GM19238 (cell line): ENCODE results near the gene PCDHA2.
"Not testable (repeated sequence)": the region's sequence is repeated elsewhere in the genome, so short reads cannot be mapped to it uniquely, and the experiment has no call there.

ENCODE experiments used
- DNase-seq: peaks from one replicate; pipeline ENCODE4 v3.0.0; 2011; ENCODE audit warnings: low spot score; ENCODE audit not compliant: insufficient read length

PCDHA2 gene

DNA sequence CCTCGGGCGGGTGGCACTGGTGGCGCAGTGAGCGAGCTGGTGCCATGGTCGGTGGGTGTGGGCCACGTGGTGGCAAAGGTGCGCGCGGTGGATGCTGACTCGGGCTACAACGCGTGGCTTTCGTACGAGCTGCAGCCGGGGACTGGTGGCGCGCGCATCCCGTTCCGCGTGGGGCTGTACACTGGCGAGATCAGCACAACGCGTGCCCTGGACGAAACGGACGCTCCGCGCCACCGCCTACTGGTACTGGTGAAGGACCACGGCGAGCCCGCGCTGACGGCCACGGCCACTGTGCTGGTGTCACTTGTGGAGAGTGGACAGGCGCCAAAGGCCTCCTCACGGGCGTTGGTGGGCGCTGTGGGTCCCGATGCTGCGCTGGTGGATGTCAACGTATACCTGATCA lies 14.2 kb downstream of the PCDHA2 start:
- DNase-seq: no peak

DNA sequence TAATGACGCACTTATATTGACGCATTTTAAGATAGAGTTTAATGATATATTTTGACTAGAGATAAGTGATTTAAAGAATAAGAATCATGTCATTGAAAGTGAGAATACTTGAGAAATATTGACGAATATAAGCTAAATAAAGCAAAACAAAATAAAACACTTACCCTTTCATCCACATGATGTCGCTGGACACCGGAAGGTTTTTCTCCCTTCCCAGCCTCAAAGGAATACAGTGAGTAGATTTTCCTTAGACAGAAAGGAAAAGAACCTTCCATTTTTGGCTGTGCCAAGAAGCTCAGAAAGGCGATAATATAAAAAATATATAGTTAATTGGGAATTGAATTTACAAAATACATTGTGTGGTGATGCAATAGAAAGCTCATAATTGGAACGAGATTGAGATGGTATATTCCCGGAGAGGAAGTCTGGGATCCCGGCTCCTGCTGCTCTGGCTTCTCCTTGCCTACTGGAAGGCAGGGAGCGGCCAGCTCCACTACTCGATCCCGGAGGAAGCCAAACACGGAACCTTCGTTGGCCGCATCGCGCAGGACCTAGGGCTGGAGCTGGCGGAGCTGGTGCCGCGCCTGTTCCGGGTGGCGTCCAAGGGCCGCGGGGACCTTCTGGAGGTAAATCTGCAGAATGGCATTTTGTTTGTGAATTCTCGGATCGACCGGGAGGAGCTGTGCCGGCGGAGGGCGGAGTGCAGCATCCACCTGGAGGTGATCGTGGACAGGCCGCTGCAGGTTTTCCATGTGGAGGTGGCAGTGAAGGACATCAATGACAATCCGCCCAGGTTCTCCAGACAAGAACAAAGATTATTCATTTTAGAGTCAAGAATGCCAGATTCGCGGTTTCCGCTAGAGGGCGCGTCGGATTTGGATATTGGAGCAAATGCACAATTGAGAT lies 27.0 kb downstream of the PCDHA2 start, which contains the start of gene PCDHA5:
PCDHA5 (plus strand) TSS at position 239 of the 906 bp plus-strand sequence.
- no peak for DNase-seq

DNA sequence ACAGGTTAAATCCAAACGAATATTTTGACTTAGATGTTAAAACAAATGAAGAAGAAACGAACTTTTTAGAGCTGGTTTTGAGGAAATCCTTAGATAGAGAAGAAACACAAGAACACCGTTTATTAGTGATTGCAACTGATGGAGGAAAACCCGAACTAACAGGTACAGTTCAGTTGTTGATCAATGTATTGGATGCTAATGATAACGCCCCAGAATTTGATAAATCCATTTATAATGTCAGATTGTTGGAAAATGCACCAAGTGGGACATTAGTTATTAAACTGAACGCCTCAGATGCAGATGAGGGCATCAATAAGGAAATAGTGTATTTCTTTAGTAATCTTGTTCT lies 27.6 kb downstream of the PCDHA2 start:
- DNase-seq: no peak

DNA sequence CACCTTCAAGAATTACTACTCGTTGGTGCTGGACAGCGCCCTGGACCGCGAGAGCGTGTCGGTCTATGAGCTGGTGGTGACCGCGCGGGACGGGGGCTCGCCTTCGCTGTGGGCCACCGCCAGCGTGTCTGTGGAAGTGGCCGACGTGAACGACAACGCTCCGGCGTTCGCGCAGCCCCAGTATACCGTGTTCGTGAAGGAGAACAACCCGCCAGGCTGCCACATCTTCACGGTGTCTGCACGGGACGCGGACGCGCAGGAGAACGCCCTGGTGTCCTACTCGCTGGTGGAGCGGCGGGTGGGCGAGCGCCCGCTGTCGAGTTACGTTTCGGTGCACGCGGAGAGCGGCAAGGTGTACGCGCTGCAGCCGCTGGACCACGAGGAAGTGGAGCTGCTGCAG lies 28.3 kb downstream of the PCDHA2 start:
- not testable (repeated sequence) for DNase-seq

DNA sequence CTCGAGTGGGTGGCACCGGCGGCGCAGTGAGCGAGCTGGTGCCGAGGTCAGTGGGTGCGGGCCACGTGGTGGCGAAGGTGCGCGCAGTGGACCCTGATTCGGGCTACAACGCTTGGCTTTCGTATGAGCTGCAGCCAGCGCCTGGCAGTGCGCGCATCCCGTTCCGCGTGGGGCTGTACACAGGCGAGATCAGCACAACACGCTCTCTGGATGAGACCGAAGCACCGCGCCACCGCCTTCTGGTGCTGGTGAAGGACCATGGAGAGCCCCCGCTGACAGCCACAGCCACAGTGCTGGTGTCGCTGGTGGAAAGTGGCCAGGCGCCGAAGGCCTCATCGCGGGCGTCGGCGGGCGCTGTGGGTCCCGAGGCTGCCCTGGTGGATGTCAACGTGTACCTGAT lies 28.8 kb downstream of the PCDHA2 start:
- DNase-seq: no peak

DNA sequence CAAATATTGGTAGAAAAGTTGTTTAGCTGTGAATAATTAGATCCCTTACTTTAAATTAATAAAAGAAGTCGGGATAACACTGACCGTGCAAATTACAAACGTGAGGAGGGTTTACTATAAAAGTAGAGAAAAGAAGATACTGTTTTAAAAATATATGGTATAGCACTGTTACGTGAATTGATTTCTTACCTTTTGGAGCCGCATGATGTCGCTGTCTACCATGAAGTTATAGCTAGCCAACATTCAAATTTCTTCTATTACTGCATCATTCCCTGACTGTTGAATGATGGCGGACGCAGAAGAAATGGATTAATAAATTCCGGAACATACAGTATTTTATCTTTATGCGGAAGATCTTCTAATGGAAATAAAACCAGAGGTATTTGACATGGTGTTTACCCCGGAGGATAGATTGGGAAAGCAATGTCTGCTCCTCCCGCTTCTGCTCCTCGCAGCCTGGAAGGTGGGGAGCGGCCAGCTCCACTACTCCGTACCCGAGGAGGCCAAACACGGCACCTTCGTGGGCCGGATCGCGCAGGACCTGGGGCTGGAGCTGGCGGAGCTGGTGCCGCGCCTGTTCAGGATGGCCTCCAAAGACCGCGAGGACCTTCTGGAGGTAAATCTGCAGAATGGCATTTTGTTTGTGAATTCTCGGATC lies 33.2 kb downstream of the PCDHA2 start, which contains the start of gene PCDHA6:
PCDHA6 (plus strand) TSS at position 257 of the 658 bp plus-strand sequence; CDS start at position 389, 132 bp downstream.
- DNase-seq: no peak

DNA sequence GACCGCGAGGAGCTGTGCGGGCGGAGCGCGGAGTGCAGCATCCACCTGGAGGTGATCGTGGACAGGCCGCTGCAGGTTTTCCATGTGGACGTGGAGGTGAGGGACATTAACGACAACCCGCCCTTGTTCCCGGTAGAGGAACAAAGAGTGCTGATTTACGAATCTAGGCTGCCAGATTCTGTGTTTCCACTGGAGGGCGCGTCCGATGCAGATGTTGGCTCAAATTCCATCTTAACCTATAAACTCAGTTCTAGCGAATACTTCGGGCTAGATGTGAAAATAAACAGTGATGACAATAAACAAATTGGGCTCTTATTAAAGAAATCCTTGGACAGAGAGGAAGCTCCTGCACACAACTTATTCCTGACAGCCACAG lies 33.7 kb downstream of the PCDHA2 start:
- DNase-seq: no peak

DNA sequence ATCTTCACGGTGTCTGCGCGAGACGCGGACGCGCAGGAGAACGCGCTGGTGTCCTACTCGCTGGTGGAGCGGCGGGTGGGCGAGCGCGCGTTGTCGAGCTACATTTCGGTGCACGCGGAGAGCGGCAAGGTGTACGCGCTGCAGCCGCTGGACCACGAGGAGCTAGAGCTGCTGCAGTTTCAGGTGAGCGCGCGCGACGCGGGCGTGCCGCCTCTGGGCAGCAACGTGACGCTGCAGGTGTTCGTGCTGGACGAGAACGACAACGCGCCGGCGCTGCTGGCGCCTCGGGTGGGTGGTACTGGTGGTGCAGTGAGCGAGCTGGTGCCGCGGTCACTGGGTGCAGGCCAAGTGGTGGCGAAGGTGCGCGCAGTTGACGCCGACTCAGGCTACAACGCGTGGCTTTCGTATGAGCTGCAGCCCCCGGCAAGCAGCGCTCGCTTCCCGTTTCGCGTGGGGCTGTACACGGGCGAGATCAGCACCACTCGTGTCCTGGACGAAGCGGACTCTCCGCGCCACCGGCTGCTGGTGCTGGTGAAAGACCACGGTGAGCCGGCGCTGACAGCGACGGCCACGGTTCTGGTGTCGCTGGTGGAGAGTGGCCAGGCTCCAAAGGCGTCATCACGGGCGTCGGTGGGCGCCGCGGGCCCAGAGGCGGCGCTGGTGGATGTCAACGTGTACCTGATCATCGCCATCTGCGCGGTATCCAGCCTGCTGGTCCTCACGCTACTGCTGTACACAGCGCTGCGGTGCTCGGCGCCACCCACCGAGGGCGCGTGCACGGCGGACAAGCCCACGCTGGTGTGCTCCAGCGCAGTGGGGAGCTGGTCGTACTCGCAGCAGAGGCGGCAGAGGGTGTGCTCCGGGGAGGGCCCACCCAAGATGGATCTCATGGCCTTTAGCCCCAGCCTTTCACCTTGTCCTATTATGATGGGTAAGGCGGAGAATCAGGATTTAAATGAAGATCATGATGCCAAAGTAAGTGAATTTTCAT lies 35.2 kb downstream of the PCDHA2 start:
- not testable (repeated sequence) for DNase-seq

DNA sequence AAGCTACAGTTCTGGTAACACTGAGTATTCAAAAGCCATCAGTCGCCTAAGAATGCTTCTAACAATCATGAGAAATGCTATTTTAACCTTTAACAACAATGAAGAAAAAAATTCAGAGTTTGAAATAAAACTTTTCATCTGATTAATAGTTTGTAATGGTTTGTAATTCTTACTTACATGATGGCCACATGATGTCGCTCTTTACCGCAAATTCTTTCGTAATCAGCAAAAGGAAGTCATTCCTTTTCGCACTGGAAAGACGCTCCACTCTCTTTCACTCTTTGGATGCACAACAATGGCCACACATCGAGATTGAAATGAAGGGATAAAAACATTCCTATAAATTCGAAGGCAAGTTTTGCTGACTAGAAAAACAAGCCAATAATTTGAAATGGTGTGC lies 39.3 kb downstream of the PCDHA2 start, which contains the start of gene PCDHA7:
PCDHA7 (plus strand) TSS at position 277 of the 400 bp plus-strand sequence; CDS start at position 392, 115 bp downstream.
- no peak for DNase-seq

DNA sequence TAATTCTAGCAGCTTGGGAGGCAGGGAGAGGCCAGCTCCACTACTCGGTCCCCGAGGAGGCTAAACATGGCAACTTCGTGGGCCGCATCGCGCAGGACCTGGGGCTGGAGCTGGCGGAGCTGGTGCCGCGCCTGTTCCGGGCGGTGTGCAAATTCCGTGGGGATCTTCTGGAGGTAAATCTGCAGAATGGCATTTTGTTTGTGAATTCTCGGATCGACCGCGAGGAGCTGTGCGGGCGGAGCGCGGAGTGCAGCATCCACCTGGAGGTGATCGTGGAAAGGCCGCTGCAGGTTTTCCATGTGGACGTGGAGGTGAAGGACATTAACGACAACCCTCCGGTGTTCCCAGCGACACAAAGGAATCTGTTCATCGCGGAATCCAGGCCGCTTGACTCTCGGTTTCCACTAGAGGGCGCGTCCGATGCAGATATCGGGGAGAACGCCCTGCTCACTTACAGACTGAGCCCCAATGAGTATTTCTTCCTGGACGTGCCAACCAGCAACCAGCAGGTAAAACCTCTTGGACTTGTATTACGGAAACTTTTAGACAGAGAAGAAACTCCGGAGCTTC lies 39.9 kb downstream of the PCDHA2 start:
- DNase-seq: not testable (repeated sequence)

DNA sequence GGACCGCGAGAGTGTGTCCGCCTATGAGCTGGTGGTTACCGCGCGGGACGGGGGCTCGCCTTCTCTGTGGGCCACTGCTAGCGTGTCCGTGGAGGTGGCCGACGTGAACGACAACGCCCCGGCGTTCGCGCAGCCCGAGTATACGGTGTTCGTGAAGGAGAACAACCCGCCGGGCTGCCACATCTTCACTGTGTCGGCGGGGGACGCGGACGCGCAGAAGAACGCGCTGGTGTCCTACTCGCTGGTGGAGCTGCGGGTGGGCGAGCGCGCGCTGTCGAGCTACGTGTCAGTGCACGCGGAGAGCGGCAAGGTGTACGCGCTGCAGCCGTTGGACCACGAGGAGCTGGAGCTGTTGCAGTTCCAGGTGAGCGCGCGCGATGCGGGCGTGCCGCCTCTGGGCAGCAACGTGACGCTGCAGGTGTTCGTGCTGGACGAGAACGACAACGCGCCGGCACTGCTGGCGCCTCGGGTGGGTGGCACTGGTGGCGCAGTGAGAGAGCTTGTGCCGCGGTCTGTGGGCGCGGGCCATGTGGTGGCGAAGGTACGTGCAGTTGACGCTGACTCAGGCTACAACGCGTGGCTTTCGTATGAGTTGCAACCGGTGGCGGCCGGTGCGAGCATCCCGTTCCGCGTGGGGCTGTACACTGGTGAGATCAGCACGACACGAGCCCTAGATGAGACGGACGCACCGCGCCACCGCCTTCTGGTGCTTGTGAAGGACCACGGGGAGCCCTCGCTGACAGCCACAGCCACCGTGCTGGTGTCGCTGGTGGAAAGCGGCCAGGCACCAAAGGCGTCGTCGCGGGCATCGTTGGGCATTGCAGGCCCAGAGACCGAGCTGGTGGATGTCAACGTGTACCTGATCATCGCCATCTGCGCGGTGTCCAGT lies 41.2 kb downstream of the PCDHA2 start:
- no peak for DNase-seq

DNA sequence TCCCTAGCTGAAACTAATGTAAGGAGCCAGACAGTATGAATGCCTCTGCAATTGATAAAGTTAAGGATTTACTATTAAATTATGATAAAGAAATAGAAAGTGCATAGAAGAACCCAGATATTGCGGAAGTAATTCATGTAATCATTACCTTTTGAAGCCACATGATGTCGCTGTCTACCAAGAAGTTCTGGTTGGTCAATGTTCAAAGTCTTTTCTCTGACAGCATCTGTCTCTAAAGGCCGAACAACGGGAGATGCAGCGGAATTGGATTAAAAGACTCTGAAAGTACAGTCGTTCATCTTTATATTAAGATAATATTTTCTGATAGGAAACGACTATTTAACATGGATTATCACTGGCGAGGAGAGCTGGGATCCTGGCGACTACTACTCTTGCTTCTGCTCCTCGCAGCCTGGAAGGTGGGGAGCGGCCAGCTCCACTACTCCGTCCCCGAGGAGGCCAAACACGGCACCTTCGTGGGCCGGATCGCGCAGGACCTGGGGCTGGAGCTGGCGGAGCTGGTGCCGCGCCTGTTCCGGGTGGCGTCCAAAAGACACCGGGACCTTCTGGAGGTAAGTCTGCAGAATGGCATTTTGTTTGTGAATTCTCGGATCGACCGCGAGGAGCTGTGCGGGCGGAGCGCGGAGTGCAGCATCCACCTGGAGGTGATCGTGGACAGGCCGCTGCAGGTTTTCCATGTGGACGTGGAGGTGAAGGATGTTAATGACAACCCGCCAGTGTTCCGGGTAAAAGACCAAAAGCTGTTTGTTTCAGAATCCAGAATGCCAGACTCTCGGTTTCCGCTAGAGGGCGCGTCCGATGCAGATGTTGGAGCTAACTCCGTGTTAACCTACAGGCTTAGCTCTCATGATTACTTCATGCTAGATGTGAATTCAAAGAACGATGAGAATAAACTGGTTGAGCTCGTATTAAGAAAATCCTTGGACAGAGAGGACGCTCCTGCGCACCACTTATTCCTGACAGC lies 46.6 kb downstream of the PCDHA2 start, which contains the start of gene PCDHA8:
PCDHA8 (plus strand) TSS at position 210 of the 985 bp plus-strand sequence; CDS start at position 345, 135 bp downstream.
- DNase-seq: no peak

DNA sequence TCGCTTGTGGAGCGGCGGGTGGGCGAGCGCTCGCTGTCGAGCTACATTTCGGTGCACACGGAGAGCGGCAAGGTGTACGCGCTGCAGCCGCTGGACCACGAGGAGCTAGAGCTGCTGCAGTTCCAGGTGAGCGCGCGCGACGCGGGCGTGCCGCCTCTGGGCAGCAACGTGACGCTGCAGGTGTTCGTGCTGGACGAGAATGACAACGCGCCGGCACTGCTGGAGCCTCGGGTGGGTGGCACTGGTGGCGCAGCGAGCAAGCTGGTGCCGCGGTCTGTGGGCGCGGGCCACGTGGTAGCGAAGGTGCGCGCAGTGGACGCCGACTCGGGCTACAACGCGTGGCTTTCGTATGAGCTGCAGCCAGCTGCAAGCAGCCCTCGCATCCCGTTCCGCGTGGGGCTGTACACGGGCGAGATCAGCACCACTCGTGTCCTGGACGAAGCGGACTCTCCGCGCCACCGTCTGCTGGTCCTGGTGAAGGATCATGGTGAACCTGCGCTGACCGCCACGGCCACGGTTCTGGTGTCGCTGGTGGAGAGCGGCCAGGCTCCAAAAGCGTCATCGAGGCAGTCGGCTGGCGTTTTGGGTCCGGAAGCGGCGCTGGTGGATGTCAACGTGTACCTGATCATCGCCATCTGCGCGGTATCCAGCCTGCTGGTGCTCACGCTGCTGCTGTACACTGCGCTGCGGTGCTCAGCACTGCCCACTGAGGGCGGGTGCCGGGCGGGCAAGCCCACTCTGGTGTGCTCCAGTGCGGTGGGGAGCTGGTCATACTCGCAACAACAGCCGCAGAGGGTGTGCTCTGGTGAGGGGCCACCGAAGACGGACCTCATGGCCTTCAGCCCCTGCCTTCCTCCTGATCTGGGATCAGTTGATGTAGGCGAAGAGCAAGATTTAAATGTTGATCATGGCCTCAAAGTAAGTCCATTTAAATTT lies 48.4 kb downstream of the PCDHA2 start:
- no peak for DNase-seq
